HG03558 (cell line): ENCODE results near the gene THSD4.
"Not testable (repeated sequence)": the region's sequence is repeated elsewhere in the genome, so short reads cannot be mapped to it uniquely, and the experiment has no call there.

ENCODE experiments used
- ATAC-seq: cut with Tn5 transposase; IDR thresholded peaks from one replicate; pipeline ENCODE4 v1.9.1; 2021; ENCODE audit warnings: moderate number of reproducible peaks; ENCODE audit not compliant: unreplicated experiment; ENCODE audit errors: extremely low read depth

Gene THSD4

DNA sequence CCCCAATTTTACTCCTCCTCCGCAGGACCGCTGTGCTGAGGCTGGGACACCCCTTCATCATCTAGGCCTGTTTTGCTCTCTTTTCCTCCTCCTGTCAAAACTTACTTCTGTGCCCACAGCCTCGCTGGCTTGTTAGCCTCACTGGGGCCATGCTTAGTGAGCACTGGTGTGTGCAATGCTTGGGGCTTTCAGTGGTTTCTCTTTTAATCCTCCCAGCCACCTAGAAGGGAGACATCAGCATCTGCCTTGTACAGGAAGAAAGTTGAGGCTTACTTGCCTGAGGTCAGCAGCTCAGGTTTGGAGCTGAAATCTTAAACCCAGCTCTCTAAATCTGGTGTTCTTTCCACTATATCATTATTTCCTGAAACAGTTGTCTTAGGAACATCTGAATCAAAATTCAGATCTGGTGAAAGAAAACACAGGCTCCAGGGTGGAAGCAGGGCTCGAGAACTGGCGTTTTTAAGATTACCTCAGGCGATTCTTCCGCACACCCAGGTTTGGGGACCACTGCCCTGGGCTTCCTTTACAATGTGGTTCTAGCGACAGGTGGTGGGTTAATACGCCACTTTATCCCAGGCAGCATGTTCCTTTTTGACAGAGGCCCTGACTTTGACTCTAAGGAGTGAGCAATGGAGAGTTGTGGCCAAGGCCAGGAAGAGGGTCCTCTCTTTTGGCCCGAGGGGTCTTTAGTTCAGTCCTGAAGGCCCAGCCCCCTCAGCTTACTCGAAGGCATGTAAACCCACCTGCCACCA is 3.8 kb downstream of the THSD4 start:
- no peak for ATAC-seq

- ATAC-seq, result no peak
Observed at GRCh38 chr15:71120428-71120944, 5.2 kb downstream of the THSD4 start.

DNA sequence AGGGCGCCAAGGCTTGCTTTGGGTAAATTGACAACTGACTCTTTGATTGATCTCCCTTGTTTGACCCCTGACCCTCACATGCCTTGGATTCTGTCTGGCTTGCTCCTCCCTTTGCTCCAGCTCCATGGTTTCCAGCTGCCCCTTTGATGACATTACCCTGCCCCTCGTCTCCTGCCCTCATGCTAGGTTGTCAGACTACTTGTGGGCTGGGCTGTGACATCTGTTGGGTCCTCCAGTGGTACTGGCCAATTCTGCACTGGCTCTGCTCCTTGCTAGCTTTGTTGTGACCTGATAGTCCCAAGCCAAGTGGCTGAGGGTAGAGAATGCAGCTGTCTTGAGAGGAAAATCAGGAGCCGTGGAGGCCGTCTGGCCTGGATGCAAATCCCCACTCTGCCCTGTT is 6.2 kb downstream of the THSD4 start:
- ATAC-seq, result no peak

- ATAC-seq, result no peak
Observed at GRCh38 chr15:71124937-71125790, 9.9 kb downstream of the THSD4 start.

DNA sequence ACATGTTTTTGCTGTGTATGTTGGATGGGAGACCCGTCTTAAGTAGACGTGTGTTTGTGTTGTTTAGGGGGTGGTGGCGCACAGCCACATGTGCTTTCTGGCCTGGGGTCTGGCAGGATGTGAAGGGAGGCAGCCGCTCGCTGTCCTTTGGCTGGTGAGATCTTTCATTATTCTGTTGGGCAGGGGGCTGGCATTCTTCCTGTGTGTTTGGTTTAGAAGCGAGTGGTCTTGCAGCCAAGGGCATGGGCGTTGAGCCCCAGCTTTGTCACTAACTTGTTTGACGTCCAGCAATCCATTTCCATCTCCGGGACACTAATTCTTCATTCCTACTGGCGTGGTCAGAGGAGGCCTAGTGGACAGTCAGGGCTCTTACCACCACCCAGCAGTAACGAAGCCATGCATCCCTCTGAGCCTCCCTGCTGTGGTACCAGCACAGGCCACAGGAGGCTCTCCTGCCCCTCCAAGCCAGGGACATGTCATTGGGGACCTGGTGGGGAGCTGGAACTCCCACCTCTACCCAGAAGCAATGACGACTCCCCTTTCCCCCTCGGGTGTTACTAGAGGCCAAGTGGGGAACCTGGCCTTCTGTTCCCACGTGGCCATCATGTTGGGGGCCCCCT is 10.7 kb downstream of the THSD4 start:
- no peak for ATAC-seq

- no peak for ATAC-seq
Observed at GRCh38 chr15:71127083-71127482, 11.8 kb downstream of the THSD4 start.

- ATAC-seq, result not testable (repeated sequence)
Observed at GRCh38 chr15:71128159-71128558, 12.9 kb downstream of the THSD4 start.

- ATAC-seq, result no peak
Observed at GRCh38 chr15:71128939-71129562, 13.8 kb downstream of the THSD4 start.

- ATAC-seq, result no peak
Observed at GRCh38 chr15:71129669-71130068, 14.4 kb downstream of the THSD4 start.

DNA sequence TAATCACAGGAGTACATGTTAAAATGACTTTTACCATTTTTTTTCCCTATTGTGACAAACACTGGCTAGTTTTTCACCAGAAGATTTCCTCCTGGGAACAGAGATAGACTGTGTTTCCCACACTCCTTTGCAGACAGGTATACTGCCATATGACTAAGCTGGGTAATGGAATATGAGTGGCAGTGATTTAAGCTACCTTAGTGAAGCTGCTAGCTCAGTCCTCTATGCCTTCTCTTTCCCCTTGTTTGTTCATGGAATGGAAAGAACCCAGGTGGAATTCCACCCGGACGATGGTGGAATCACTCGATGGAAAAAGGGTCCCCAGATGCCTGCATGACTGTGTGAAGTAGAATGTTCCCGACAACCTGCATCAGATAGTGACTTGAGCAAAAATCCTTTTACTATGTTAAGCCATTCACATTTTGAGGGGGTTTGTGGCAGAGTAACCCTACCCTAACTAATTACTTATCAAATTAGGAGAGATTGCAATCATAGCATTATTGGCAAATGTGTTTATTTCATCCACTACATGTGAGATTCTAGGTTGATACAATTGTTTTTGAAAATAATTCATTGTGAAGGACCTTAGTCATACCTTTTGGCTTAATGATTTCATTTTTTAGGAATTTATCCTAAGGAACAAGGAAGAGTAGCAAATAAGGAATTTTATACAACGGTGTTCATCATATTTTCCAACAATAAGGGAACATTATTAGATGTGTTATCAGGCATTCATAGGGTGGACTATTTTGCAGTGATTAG is 16.5 kb downstream of the THSD4 start:
- ATAC-seq, result no peak

DNA sequence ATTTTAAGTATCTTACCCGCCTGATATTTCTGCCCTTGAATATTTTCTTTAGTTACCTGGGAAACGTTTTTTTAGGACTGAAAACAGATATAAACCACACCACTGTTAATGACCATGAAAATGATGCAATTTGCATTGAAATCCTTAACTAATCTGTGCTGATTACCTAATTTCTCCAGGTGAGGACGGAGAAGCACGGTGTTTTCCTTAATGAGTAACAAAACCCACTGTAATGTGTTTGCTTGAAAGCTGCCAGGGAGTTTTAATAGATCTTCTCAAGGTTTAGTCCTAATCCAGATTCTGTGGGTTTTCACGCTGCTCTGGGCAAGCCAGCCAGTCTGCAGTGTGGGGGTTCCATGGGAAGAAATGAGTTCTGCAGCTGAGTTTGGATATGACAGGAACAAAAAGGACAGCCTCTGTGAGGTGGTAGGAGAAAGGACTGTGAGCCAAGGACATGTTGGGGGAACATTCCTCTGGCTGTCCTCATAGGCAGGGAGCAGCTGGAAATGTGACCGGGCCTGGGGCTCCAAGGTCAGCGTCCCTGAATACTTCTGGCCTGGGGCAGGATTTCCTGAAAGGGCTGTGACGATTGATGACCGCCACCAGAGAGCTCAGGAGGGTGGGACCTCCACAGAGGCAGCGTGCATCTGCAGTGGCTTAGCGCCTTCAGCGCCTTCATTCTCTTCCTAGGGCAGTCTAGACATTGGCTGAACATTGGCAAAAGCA is 18.6 kb downstream of the THSD4 start:
- no peak for ATAC-seq

DNA sequence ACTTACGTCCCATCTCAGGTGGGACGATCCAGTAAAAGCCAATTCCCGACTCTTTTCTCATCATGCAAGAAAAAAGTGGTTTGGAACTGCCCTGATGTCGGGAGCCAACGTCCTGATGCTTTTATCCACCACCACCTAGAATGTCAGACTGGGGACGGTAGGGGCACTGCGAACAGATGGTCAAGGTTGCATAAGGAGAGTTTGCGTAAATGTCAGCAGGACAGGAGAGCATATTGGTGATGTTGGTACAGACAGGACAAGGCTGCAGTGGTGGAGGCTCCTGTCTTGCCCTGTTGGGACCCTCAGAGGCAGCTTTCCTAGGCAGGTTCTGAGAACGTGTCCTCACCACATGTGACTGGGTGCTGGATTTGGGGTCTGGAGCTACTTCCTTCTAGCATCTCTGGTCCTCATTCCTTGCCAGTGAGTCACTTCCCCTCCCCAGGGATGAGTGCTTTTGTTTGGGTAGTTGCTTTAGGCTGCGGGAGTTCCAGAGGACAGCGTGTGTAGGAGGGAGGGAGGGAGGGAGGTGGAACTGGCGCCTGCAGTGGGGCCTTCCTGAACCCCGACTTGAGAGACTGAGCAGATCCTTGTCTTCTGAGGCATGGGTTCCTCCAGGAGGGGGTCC is 21.0 kb downstream of the THSD4 start:
- no peak for ATAC-seq

- no peak for ATAC-seq
Observed at GRCh38 chr15:71136793-71137518, 21.7 kb downstream of the THSD4 start.

DNA sequence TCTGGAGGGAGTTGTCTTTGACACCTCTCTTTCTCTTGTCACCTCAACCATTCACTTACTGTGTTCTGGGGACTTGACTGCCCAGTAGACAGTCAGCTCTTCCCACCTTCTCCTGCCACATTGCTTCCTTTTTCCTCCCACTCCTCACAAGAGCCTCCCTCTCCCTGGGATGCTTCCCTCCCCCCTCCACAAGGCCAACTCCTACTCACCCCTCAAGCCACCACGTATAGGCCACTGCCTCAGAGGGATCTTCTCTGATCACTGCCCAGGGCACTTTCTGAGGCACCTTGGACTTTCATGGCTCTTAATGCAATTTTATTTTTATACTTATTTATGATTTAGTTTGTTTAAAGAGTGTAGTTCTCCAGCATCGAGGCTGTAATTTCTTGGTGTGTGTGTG is 23.2 kb downstream of the THSD4 start:
- no peak for ATAC-seq

DNA sequence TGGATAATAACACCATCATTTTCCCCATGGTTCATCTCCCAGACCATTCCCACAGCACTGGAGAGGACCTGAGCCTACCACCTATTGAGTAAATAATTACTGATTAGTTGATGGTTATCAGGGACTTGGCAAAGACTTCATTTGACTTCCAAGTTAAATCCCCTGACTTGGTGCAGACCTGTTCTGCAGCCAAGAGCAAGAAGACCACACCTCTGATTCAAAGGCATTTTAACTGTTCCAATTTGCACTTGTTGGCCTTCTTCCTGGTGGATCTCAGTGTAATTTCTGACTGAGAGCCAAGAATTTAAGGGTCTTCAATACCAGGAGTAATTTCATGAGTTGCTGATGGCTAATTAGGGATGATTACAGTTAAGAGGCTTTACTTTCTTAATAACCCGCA is 24.0 kb downstream of the THSD4 start:
- no peak for ATAC-seq

GRCh38 chr15:71141572-71141971 is 26.3 kb downstream of the THSD4 start:
- ATAC-seq, result no peak

DNA sequence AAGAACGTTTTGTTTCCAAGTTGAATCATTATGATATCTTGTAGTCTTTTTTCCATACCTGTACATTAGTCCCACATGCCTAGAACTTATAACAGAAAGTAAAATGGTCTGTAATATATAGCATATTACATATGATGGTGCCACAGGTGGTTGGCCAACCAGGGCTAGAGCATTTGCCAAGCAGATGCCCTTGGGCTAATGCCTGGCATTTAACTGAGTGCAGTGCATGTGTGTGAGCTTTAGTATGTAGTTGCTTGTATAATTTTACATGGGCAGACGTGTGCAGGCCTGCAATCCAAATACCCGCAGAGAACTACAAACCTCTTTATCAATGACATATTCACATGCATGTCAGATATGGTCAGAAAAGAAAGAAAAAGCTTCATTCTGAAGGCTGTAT is 27.5 kb downstream of the THSD4 start:
- ATAC-seq, result no peak
